H9 (cell line): ENCODE results near the gene SLC47A2. TPM values are rescaled to one million over a fixed set of nuclear protein-coding genes. Genes with fewer than 3 reads are reported as not detected.
A peak's percentile ranks its signal among the peaks of the same experiment; 100 is the strongest.

Source experiments
- DNase-seq: peaks from one replicate; pipeline ENCODE4 v3.0.0-alpha.2; 2017
- H2AFZ ChIP-seq: one replicate; pipeline ENCODE4 v1.6.1; 2013; ENCODE audit warnings: mild to moderate bottlenecking, low read length, control low read depth, moderate library complexity
- H2AK5ac ChIP-seq: 2 replicates; pipeline ENCODE4 v1.6.1; 2013; ENCODE audit warnings: low read length, control low read depth, mixed read lengths; ENCODE audit not compliant: insufficient read length
- H2BK120ac ChIP-seq: one replicate; pipeline ENCODE4 v1.6.1; 2013; ENCODE audit warnings: low read depth, mild to moderate bottlenecking, low read length, control low read depth, inconsistent platforms; ENCODE audit not compliant: poor library complexity, severe bottlenecking
- H2BK12ac ChIP-seq: 2 replicates; pipeline ENCODE4 v1.6.1; 2013; ENCODE audit warnings: low read length, control low read depth, mixed read lengths, low read depth; ENCODE audit not compliant: insufficient read length
- H2BK15ac ChIP-seq: 2 replicates; pipeline ENCODE4 v1.6.1; 2013; ENCODE audit warnings: low read depth, low read length, control low read depth
- H2BK20ac ChIP-seq: one replicate; pipeline ENCODE4 v1.6.1; 2013; ENCODE audit warnings: low read depth, mild to moderate bottlenecking, low read length, control low read depth, inconsistent platforms; ENCODE audit not compliant: poor library complexity, severe bottlenecking
- H2BK5ac ChIP-seq: 2 replicates; pipeline ENCODE4 v1.6.1; 2013; ENCODE audit warnings: low read length, control low read depth, mixed read lengths; ENCODE audit not compliant: insufficient read length
- H3K14ac ChIP-seq: 2 replicates; pipeline ENCODE4 v1.6.1; 2013; ENCODE audit warnings: low read length, control low read depth; ENCODE audit not compliant: insufficient read depth
- H3K18ac ChIP-seq: 2 replicates; pipeline ENCODE4 v1.6.1; 2013; ENCODE audit warnings: low read depth, mild to moderate bottlenecking, mixed read lengths, low read length, control low read depth; ENCODE audit not compliant: insufficient read length
- H3K23ac ChIP-seq: 2 replicates; pipeline ENCODE4 v1.6.1; 2013; ENCODE audit warnings: low read length, control low read depth, mixed read lengths, low read depth; ENCODE audit not compliant: insufficient read length
- H3K23me2 ChIP-seq: 2 replicates; pipeline ENCODE4 v1.6.1; 2013; ENCODE audit warnings: low read depth, mild to moderate bottlenecking, mixed read lengths, low read length, control low read depth; ENCODE audit not compliant: insufficient read length, poor library complexity, severe bottlenecking
- H3K27ac ChIP-seq: 2 replicates; pipeline ENCODE4 v1.5.1; 2013; ENCODE audit warnings: low read length, control low read depth, mixed read lengths, low read depth; ENCODE audit not compliant: insufficient read length
- H3K27me3 ChIP-seq: 2 replicates; pipeline ENCODE4 v1.6.1; 2013; ENCODE audit warnings: low read length, control low read depth, inconsistent platforms; ENCODE audit not compliant: insufficient read depth
- H3K4ac ChIP-seq: 2 replicates; pipeline ENCODE4 v1.6.1; 2013; ENCODE audit warnings: low read depth, mild to moderate bottlenecking, control low read depth, inconsistent platforms, low read length, moderate library complexity
- H3K4me1 ChIP-seq: 2 replicates; pipeline ENCODE4 v1.6.1; 2013; ENCODE audit warnings: low read length, control low read depth, inconsistent platforms; ENCODE audit not compliant: insufficient read depth
- H3K4me2 ChIP-seq: 2 replicates; pipeline ENCODE4 v1.6.1; 2013; ENCODE audit warnings: low read length, control low read depth, mixed read lengths; ENCODE audit not compliant: insufficient read length, insufficient read depth
- H3K56ac ChIP-seq: 2 replicates; pipeline ENCODE4 v1.6.1; 2013; ENCODE audit warnings: low read depth, mild to moderate bottlenecking, mixed read lengths, low read length, control low read depth; ENCODE audit not compliant: insufficient read length
- H3K79me1 ChIP-seq: 2 replicates; pipeline ENCODE4 v1.6.1; 2013; ENCODE audit warnings: low read depth, mild to moderate bottlenecking, moderate library complexity, low read length, control low read depth, inconsistent platforms; ENCODE audit not compliant: insufficient read depth, poor library complexity, severe bottlenecking
- H3K79me2 ChIP-seq: 2 replicates; pipeline ENCODE4 v1.6.1; 2013; ENCODE audit warnings: low read length, control low read depth, inconsistent platforms; ENCODE audit not compliant: insufficient read depth
- H3K9ac ChIP-seq: 2 replicates; pipeline ENCODE4 v1.6.1; 2013; ENCODE audit warnings: low read length, control low read depth, mixed read lengths; ENCODE audit not compliant: insufficient read length; ENCODE audit errors: extremely low read depth
- H3K9me3 ChIP-seq: one replicate; pipeline ENCODE4 v1.6.1; 2013; ENCODE audit warnings: low read depth, low read length, inconsistent platforms; ENCODE audit not compliant: control insufficient read depth
- H3T11ph ChIP-seq: one replicate; pipeline ENCODE4 v1.6.1; 2013; ENCODE audit warnings: mild to moderate bottlenecking, low read length, control low read depth, inconsistent platforms
- H4K20me1 ChIP-seq: one replicate; pipeline ENCODE4 v1.6.1; 2013; ENCODE audit not compliant: control insufficient read depth, insufficient read length, insufficient read depth
- H4K5ac ChIP-seq: 2 replicates; pipeline ENCODE4 v1.6.1; 2013; ENCODE audit warnings: low read depth, mild to moderate bottlenecking, mixed read lengths, low read length, control low read depth; ENCODE audit not compliant: insufficient read length
- H4K8ac ChIP-seq: replicated peaks from 2 replicates; pipeline ENCODE4 v1.6.1; 2013; ENCODE audit warnings: low read length, control low read depth, mixed read lengths, low read depth; ENCODE audit not compliant: insufficient read length
- H4K91ac ChIP-seq: 2 replicates; pipeline ENCODE4 v1.6.1; 2013; ENCODE audit warnings: low read depth, mild to moderate bottlenecking, moderate library complexity, mixed read lengths, low read length, control low read depth; ENCODE audit not compliant: insufficient read length
- H3K27ac Mint-ChIP-seq, 3 experiments: 2 replicates in 2 of 3; 3 replicates in 1 of 3; pipeline ENCODE4 v1.8.0; 2020 to 2021; ENCODE audit warnings: mixed read lengths in 3 of 3, mild to moderate bottlenecking in 1 of 3, moderate library complexity in 1 of 3
- H3K27me3 Mint-ChIP-seq: 2 replicates; pipeline ENCODE4 v1.8.0; 2021; ENCODE audit warnings: low read depth, mild to moderate bottlenecking, moderate library complexity, mixed read lengths
- H3K36me3 Mint-ChIP-seq, 3 experiments: 2 replicates in 2 of 3; 3 replicates in 1 of 3; pipeline ENCODE4 v1.8.0; 2020 to 2021; ENCODE audit warnings: low read depth in 3 of 3, mixed read lengths in 3 of 3; ENCODE audit not compliant: insufficient read depth in 1 of 3
- H3K4me1 Mint-ChIP-seq, 2 experiments: 2 replicates each; pipeline ENCODE4 v1.8.0; 2020; ENCODE audit warnings: mixed read lengths in 2 of 2
- H3K4me3 Mint-ChIP-seq, 2 experiments: 2 replicates in 1 of 2; 3 replicates in 1 of 2; pipeline ENCODE4 v1.8.0; 2020 to 2021; ENCODE audit warnings: mild to moderate bottlenecking in 2 of 2, mixed read lengths in 2 of 2, moderate library complexity in 1 of 2
- H3K9me3 Mint-ChIP-seq, 2 experiments: 2 replicates in 1 of 2; 3 replicates in 1 of 2; pipeline ENCODE4 v1.8.0; 2020; ENCODE audit warnings: mild to moderate bottlenecking in 2 of 2, mixed read lengths in 2 of 2, moderate library complexity in 1 of 2
- WGBS: extraction: QIAGEN DNeasy Blood & Tissue Kit; methylation state at CpG from one replicate; pipeline ENCODE4 v1.1.7; 2013; ENCODE audit warnings: missing lambda C conversion rate, low lambda C conversion rate, mixed read lengths; ENCODE audit not compliant: insufficient read length; ENCODE audit errors: extremely low coverage; 5-methylcytosine and 5-hydroxymethylcytosine counted together
- total RNA-seq: library from RNA; stranded (reverse); gene quantifications from 2 replicates; pipeline ENCODE4 v1.2.1, GENCODE V29; 2021
- TF ChIP-seq, protein P1 (sequence below): fragments of 200-600 bp; sonication (generic); conservative IDR thresholded peaks from 3 replicates; pipeline ENCODE4 v1.8.0; 2021; ENCODE audit warnings: antibody characterized with exemption, mild to moderate bottlenecking

Gene SLC47A2
- total RNA-seq, 1 experiment from 2014 or later = not detected

DNA sequence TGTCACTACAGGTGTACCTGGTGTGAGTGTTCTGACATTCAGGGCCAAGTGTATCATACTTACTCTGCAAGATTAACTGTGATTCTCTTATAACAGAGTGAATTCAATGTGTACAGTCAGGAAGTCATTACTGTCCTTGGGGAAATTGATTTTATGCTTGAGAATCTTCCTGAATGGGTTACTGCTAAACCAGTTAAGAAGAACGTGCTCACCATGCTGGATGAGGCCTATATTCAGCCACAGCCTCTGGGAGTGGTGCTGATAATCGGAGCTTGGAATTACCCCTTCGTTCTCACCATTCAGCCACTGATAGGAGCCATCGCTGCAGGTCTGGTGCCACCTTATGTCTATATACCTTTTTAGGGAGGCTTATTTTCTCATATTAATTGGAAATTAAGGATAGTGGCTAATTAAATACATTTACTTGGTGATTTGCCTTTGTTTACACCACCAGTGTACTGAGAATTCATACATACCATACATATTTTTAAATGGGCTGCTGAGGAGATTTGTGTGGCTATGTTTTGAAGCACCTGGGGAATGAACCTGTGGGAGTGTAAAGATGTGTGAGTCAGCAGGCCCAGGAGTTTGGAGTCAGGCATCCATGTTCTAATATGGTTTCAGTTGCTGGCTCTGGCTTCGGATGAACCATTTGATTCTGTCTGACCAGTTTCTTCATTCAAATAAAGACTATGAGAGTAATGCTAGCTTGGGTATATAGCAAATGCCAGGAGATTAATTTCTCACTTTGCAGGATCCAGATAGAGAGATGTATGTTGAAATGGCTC, 64.7 kb downstream of the SLC47A2 start:
- WGBS = no CpG with 5 or more reads among the region's 5 CpGs
- Histone ChIP-seq H3K4me2 (no peak overlapping the region), H3K4ac (no peak overlapping the region), H3K23ac (no peak overlapping the region), H2BK20ac (no peak overlapping the region), H2BK120ac (no peak overlapping the region), H3K27me3 (no peaks in the 10 kb centered on the region), H3K18ac (no peak overlapping the region), H4K8ac (no peak overlapping the region), H3K9me3 (peaks cover 11% of the 10 kb centered on the region), H2BK15ac (no peak overlapping the region), H4K5ac (no peak overlapping the region), H2BK5ac (no peak overlapping the region), H3K56ac (no peak overlapping the region), H3K27ac (no peak overlapping the region), H3K14ac (no peak overlapping the region), H2AFZ (no peak overlapping the region), H3K79me2 (peaks cover 15% of the 10 kb centered on the region; the same call in 1 of the 2 replicates), H3K4me1 (0 out of 2 replicates have a peak, but pooled peaks cover 3% of the 10 kb centered on the region), H2AK5ac (no peak overlapping the region), H4K91ac (no peak overlapping the region), H4K20me1 (peaks cover 2% of the 10 kb centered on the region), H3K79me1 (peaks cover 7% of the 10 kb centered on the region), H2BK12ac (no peak overlapping the region), H3K23me2 (peaks cover 10% of the 10 kb centered on the region), H3K9ac (no peak overlapping the region), H3T11ph (no peak overlapping the region)
- H3K4me1 Mint-ChIP-seq = peaks cover 27 to 34% of the 10 kb centered on the region in 2 experiments
- H3K27me3 Mint-ChIP-seq = peaks cover 3% of the 10 kb centered on the region
- no peak for DNase-seq
- peaks cover 46 to 49% (median 46%) of the 10 kb centered on the region in 3 experiments for H3K36me3 Mint-ChIP-seq
- peak overlapping the region in 1 of 2 experiments; percentile 19; a peak in 1 of 5 replicates for H3K4me3 Mint-ChIP-seq
- TF ChIP-seq, protein P1, sequence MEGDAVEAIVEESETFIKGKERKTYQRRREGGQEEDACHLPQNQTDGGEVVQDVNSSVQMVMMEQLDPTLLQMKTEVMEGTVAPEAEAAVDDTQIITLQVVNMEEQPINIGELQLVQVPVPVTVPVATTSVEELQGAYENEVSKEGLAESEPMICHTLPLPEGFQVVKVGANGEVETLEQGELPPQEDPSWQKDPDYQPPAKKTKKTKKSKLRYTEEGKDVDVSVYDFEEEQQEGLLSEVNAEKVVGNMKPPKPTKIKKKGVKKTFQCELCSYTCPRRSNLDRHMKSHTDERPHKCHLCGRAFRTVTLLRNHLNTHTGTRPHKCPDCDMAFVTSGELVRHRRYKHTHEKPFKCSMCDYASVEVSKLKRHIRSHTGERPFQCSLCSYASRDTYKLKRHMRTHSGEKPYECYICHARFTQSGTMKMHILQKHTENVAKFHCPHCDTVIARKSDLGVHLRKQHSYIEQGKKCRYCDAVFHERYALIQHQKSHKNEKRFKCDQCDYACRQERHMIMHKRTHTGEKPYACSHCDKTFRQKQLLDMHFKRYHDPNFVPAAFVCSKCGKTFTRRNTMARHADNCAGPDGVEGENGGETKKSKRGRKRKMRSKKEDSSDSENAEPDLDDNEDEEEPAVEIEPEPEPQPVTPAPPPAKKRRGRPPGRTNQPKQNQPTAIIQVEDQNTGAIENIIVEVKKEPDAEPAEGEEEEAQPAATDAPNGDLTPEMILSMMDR = no peak
- peaks cover 19 to 22% of the 10 kb centered on the region in 2 experiments for H3K9me3 Mint-ChIP-seq
- H3K27ac Mint-ChIP-seq = no peak overlapping the region
